HG02970 (cell line): Measurements from ENCODE around the gene LHFPL2.
"Not testable (repeated sequence)": the region's sequence is repeated elsewhere in the genome, so short reads cannot be mapped to it uniquely, and the experiment has no call there.

Experiments used
- ATAC-seq: cut with Tn5 transposase; IDR thresholded peaks from one replicate; pipeline ENCODE4 v1.9.1; 2021; ENCODE audit warnings: mild to moderate bottlenecking, moderate library complexity, moderate number of reproducible peaks; ENCODE audit not compliant: unreplicated experiment, low FRiP score

LHFPL2 gene

DNA sequence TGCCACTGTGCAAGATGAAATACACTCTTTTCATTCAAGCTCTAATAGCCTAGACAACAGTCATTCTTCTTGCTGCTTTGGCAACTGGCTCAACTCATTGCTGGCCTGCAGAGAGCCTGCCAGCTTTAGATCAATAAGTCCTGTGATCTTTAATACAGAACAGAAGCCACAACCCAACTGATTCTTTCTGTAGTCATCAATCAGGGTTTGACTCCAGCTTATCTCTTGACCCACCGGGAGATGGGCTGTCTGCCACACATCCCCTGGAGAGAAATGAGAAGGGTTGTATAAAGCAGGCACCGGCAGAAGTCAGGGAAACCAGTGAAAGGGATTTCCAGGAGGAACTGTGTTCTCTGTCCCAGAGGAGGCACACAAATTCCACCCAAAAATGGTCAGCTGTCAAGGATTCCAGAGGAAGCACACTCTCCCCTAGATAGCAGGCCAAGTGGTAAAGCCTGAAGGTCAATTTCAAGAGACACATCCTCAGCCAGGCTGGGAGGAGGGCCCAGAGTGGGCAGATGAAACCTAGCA, 24.5 kb downstream of the LHFPL2 start:
- ATAC-seq: no peak

DNA sequence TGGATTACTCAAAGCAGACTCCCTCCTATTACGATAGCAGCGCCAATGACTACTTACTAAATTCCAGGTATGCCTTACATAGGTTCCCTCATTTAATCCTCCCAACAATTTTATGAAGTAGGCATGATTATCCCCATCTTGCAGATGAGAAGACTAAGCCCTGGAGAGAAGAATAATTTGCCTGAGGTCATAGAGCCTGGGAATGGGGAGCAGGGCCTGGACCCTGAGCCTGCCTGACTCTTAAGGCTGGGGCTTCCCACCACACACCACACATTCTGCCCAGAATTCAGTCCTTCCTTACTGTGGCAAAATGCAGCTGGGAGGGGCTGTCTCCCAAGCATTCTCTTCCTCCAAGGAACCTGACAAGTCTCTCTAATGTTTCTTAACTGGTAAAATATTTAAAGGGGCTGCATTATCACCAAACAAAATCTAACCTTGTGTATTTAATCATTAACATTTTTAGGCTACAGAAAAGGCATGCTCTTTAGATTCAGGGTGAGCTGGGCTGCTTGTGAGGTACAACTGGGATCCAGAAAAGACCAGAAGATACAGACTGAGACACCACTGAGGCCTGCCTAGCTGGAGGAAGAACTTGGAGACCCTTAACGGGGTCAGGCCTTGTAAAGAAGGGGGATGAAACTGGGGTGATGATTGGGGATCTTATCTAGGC, 26.1 kb downstream of the LHFPL2 start:
- no peak for ATAC-seq

DNA sequence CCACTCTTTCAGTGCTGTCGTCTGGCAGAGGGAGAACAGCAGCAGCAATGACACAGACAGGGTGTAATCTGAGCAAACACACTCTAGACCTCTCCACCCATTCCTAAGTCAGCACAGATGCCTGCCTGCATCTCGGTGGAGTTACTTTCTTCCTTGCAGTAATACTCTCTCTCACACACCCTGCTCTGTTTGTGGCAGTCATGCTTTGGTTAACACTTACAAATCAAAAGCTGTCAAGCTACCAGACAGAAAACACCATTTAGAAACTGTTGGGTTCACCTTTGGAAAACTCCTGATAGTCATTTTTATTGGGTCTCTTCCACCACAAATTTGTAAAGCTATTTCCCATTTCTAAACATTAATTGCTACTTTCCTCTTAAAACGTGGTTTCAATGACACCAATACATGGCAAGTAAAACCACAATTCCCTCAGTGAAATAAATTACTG, 27.3 kb downstream of the LHFPL2 start:
- no peak for ATAC-seq

DNA sequence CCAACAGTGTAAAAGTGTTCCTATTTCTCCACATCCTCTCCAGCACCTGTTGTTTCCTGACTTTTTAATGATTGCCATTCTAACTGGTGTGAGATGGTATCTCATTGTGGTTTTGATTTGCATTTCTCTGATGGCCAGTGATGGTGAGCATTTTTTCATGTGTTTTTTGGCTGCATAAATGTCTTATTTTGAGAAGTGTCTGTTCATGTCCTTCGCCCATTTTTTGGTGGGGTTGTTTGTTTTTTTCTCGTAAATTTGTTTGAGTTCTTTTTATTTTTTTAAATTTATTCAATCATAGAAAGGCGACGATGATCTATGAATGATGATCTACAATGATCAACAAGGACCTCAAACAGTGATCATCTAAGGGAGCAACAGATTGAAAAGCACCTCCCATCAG, 28.5 kb downstream of the LHFPL2 start:
- ATAC-seq: not testable (repeated sequence)

DNA sequence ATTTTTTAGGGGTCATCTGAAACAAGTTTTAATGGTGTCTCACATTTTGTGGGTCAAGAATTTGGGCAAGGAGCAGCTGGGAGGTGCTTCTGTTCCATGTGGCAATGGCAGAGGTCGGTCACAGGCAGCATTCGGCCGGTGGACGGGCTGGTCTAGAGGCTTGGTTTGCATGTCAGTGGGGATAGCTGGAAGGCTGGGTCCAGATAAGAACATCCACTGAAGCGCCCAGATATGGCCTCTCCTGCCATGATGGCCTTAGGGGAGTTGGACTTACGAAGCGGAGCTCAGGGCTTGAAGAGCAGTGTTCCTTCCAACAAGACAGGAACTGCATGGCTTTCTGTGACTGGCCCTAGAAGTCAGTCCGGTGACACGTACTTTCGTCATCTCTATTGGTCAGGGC, 30.3 kb downstream of the LHFPL2 start:
- ATAC-seq: no peak

DNA sequence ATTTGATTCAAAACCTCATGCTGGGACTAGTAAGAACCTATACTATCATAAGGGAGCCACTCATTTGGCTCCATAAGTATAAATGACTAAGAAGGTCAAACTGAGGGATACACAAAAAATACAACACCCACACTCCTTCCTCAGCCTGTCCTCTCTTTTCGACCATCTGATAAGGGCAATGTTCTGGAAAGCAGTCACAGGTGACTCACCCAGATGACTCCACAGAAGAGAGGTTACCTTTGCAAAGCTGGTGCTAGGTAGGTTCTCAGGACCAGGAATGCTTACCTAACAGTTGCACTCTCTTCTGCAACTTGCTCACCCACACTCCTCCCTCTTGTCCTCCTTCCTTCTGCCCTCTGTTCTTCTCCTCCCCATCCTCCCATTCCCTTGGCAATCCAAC, 32.9 kb downstream of the LHFPL2 start:
- no peak for ATAC-seq

DNA sequence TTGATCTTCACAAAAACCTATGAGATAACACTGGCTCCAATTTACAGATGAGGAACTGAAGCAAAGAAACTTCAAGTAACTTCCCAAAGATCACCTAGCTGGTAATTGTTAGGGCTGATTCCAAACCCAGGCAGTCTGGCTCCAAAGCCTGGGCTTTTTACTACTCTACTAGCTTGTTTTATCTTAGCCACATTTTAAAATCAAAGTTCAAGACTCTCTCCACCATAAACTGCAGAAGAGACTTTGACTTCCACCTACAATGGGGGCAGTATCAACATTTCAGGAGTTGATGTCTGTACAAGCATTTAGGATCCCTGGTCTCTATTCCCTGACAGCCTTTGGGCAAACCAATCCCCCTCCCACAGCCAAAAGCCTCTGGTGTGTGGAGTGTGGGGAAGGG, 33.8 kb downstream of the LHFPL2 start:
- ATAC-seq: no peak

DNA sequence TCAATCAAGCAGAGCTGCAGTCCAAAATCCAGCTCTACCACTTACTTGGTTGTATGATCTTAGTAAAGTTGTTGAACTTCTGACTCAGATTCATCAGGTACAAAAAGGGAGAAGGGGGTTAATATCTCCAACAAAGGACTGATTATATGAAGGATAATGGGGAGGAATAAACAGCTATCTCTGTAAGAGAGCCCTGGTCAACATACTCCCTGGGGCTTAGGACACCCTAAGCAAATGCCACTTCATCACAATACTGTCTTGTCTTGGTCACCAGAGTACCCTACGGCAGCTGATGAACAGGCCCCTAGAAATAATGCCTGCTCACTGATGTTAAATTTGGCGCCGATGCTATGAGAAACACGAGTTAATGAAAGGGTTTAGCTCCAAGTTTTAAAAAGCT, 34.8 kb downstream of the LHFPL2 start:
- ATAC-seq: no peak

DNA sequence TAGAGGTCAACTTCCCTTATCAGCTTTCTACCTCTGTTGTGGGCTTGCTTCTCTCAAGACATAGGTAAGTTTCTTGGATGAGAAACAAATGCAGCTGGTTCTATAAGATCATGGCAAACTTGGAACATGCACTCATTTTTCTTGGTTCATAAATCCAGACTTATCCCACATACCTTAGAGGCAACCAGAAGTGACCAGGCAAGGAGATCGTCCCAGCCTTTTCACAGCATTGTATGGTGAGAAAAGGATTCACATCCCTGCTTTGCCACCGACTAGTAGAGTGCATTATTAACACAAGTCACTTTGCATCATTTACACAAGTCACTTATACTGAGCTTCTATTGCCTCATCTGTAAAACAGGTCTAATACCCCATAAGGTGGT, 35.4 kb downstream of the LHFPL2 start:
- no peak for ATAC-seq

DNA sequence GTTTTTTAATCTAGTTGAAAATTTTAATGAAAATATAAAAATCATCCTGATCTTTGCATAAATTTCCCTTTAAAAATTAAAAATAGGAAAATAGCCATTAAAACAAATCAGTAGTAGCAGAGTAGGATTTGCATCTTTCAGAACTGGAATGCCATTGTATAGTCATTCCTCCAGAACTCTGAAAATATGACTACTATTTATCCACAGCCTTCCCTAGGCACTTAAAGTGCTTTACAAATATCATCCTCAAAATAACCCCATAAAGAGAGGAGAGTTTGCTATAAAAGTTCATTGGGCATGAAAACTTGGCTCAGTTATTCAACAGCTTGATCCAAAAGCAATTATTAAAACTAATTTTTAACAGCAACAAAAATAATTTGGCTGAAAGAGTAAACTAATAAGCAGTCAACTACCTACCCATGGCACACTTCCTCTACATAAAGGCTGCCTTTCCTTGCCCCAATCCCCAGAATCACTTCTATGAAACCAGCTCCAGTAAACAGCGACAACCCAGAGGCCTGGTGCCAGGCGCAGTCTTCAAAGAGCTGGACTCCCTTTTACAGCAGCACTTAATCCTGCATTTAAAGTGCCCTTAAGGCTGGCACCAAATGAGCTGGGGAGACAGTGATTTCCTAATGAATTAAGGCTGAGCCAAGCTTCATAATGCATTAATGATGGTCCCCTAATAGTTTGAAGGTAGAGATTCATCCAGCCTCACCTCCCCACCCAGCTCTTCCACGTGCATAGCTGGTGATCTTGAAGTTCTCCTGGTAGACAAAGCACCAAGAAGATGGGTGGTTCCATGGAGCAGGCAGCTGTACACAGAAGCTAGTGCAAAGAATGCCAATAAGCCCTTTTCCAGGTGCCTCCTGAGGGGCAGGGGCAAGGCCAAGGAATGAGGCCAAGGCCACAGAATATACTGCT, 36.1 kb downstream of the LHFPL2 start:
- no peak for ATAC-seq

DNA sequence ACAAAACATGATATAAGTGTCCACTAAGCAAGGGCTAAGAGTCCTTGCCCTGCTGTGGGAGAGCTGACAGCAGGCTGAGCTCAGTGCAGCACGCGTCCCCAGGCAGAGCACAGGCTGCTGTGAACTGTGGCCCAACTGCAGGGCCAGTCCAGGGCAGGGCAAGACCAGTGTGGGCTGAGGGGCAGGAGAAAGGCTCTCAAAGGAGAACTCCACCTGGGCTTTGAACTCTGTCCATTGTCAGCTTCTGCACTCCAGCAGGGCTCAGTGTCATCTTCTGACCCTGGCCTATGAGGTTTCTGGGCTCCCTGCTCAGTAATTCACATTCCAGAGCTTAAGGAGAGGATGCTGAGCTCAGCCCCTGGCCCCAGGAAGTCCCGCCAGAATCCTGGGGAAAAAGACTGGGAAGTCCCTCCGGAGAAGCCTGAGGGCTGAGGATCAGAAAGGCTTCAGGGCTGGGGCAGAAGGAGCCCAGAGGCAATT, 37.4 kb downstream of the LHFPL2 start:
- no peak for ATAC-seq

DNA sequence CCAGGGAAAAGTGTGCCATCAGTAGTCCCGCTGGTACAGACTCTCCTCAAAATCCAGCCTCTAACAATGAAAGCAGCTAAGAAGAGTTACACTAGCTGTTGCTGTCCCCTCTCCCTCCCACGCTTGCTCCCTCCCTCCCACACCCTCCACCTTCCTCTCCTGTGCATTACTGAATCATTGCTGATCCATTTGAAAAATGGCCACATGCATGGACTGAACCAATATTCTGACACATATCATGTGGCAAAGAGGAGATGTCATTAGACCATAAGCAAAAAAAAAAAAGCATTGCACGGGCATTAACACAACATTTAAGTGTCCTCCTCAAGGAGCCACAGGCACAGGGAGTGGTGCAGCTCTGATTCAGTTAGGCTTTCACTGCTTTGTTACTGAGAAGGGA, 37.9 kb downstream of the LHFPL2 start:
- no peak for ATAC-seq

DNA sequence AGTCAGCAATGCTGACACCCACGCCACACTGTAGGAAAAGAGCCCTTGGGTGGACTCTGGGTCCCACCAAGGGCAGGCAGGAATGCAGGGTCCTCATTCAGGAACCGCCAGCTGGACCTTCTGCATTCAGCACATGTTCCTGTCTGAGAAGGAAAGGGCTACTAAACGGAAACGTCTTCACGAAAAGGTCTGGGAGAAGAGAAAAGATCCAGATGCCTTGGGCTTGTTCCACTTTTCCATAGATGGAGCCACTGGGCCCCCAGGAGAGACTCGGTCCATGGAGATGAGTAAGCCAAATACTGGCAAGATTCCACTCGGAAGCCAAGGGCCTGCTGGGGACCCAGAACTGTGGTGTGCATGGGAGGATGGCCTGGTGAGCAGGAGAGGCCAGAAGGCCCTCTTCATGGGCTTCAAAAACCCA, 38.4 kb downstream of the LHFPL2 start:
- no peak for ATAC-seq

DNA sequence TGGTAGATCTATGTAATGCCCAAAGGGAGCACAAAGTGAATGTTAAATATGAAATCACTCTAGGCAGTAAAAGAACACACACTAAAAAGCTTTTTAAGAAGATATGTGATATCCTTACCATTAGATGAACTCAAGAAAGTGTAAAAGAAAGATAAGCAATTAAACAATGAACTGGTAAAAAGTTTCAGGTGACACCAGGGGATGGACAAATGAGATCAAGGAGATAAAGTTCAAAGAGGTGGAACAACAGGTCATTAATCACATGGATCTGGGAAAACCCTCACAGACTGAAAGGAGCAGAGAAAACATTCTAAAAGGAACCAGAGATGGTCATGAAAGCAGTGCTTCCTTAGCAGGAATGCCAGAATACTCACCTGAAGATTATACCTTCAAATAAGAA, 40.7 kb downstream of the LHFPL2 start:
- ATAC-seq: no peak

DNA sequence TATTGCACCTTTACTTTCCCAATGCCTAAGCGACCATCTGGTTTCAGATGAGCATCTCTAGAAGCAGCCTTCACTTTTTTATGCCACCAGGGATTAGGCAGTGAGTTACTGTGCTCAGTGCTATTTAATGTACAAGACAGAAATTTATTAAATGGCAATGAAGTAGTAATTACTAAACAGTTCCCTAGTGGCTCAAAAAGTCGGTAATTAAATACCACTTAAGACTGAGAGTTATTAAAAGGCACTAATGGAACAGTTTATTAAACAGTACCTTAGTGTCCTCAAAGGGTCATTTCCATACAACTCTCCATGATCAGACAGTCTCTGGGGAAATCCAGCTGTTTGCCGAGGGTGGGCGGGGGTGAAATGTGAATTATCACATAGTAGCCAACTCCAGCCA, 42.3 kb downstream of the LHFPL2 start:
- no peak for ATAC-seq

DNA sequence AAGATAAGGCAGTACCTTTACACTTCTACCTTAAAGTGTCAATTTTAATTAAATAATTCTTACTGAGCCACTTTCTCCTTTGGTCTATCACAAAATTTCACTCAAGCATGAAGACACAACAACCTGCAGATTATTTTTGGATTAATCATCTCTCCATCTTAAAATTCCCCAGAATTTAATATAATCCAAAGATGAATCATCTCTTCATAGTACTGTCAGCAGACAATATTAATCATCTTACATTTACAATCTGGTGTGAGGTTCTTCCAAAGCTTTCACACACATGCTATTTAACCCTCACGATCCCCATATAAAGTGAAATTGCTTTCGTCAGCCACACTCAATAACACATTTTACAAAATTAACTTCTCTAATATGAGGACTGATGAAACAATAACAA, 43.0 kb downstream of the LHFPL2 start:
- no peak for ATAC-seq

DNA sequence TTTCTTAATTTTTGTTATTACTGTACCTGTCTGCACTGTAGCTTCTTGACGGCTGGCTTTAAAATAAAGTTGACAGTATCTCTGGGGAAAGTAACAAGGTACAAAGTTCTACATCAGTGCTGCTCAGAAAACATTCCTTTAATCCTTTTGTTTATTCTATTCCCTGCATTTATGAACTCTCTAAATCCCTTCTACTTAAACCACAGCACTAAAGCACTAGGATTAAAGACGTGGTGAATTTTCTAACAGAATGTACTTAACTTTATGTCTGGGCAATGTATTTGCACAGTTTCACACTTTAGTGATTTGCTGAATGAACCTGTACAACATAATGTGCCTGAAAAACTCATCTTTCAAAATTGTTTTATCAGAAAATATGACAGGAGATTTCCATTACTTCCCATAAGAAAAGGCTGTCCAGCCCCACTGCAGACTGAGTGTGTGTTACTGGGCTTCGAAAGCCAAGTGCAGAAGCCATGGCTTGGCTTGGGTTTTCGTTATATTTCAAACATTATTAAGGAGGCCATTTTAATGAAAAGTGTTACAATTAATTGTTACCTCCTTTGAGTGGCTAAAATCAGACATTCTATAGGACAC, 43.8 kb downstream of the LHFPL2 start:
- ATAC-seq: no peak

DNA sequence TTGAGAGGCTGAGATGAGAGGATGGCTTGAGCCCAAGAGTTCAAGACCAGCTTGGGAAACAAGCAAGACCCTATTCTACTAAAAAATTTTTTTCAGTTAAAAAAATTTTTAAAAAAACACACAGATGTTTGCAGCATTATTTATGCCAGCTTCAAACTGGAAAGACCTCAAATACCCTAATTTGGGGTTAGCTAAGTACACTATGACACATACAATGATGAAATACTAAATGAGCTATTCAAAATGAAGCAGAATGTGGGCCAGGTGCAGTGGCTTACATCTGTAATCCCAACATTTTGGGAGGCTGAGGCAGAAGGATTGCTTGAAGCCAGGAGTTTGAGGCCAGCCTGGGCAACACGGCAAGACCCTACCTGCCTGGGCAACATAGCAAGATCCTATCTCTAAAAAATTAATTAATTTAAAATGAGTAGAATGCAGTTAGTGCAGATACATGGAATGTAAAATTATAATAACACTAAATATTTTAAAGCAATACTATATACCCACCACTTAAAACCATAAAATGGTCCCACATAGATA, 44.9 kb downstream of the LHFPL2 start:
- no peak for ATAC-seq

DNA sequence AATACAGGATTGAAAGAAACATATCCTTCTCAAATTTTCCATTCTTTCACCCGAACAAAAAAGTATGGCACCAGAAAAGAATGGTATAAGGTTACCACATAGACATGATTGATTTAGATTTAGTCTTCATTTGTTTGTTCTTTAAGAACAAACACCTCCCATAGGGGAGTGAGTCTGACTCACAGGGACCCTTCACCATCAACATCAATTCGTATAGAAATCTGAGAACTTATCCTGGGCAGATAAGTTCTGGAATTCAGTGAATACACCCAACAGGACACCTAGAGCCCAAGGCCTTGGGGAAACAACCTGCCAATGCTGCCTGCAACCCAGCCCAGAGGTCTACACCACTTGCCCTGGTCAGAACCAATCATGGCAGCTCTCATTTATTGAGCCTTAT, 46.2 kb downstream of the LHFPL2 start:
- no peak for ATAC-seq

DNA sequence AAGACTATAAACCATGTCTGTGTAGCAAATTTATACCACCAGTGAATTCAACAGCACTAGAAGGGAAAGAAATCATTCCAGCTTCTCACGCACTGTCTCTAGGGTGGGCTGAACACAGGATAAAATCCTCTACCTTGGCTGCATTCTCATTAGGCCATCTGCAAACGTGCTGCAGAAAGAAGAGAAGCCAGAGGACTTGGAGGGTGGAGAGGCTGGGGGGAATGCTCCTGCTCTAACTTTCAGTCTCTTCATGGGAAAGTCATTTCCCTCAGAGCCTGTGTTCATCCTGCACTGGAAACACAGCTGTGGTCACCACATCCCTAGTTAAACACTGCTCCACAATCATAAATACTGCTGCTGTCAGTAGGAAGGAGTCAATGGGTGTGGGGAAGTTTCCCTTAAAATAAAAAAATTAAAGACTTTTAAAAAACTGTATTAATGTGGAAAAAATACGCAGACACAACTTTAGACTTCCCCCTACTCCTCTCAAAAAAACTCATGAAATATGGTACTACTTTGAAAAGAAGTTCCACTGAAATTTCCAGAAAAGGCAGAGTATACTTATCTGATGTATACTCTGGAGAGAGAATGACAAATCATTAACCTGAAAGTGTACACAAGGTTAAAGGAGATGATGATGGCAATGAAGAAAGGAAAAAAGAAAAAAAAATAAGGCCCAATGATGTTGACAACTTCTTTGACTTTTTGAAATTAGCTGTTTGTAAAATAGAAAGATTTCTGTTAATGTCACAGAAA, 46.8 kb downstream of the LHFPL2 start:
- no peak for ATAC-seq
